Stimulated activated naive B cell treated with anti-CD40 and anti-IgM and Interleukin-4, amounts not matched to agents 10 μg/mL and 1 μg/mL and 100 μg/mL, for 72 hours (primary cell): ENCODE data around the gene POP7.

Source experiments
- ATAC-seq, 2 donors: fragments of 150-1000 bp; cut with Tn5 transposase; replicated peaks; 2 replicates each; pipeline ENCODE4 v1.10.0; 2021; ENCODE audit warnings: moderate library complexity in 1 of 2
- DNase-seq: peaks from one replicate; pipeline ENCODE4 v3.0.0; 2021
- H3K27ac Mint-ChIP-seq: one replicate; pipeline ENCODE4 v1.8.0; 2022; ENCODE audit warnings: mild to moderate bottlenecking, mixed read lengths
- H3K27me3 Mint-ChIP-seq, 2 donors: one replicate each; pipeline ENCODE4 v1.8.0; 2022; ENCODE audit warnings: mixed read lengths in 2 of 2
- H3K36me3 Mint-ChIP-seq, 2 donors: one replicate each; pipeline ENCODE4 v1.8.0; 2022; ENCODE audit warnings: mixed read lengths in 2 of 2, mild to moderate bottlenecking in 1 of 2
- H3K4me1 Mint-ChIP-seq, 2 donors: one replicate each; pipeline ENCODE4 v1.8.0; 2022; ENCODE audit warnings: mixed read lengths in 2 of 2, mild to moderate bottlenecking in 1 of 2
- H3K4me3 Mint-ChIP-seq, 2 donors: one replicate each; pipeline ENCODE4 v1.8.0; 2022; ENCODE audit warnings: mild to moderate bottlenecking in 2 of 2, mixed read lengths in 2 of 2, moderate library complexity in 1 of 2
- H3K9me3 Mint-ChIP-seq, 2 donors: one replicate each; pipeline ENCODE4 v1.8.0; 2022; ENCODE audit warnings: mixed read lengths in 2 of 2, mild to moderate bottlenecking in 1 of 2

The POP7 gene

DNA sequence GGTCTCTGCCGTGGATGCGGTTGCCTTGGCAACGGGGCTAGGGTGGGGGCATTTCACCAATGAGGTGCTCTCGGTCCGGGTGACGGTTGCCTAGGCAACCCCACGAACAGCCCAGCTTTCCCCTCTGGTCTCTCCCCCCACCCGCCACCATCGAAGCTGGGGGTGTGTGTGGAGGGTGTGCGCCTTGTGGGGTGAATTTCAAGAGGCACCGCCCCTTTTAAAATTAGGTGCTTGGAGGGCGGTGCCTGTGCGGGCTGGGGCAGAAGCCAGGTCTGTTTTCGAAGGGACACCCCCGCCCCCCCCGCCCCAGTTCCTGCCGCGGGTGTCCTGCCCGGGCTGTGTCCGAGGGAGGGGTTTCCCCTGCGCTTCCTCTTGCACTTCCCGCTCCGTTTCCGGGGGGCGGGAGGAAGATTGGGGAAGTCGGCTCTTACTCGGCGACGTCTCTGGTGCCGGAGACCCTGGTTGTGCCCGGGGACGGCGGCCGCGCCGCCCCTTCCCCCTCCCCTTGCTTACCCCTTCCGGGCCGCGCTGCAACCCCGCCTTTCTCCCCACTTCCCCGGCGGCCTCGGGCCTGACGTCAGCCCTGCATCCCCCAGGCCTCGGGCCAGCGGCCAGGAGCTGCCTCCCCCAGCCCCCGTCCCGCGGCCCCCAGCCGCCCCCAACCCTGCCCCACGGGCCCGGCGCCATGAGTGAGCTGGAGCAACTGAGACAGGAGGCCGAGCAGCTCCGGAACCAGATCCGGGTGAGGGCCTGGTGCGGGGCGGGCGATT, 30.2 kb upstream of the POP7 start:
- H3K27ac Mint-ChIP-seq: peak overlapping the region; percentile 81
- H3K4me1 Mint-ChIP-seq: peaks cover 16 to 42% of the 10 kb centered on the region in 2 donors
- peaks cover 21 to 41% of the 10 kb centered on the region in 2 donors for H3K36me3 Mint-ChIP-seq

DNA sequence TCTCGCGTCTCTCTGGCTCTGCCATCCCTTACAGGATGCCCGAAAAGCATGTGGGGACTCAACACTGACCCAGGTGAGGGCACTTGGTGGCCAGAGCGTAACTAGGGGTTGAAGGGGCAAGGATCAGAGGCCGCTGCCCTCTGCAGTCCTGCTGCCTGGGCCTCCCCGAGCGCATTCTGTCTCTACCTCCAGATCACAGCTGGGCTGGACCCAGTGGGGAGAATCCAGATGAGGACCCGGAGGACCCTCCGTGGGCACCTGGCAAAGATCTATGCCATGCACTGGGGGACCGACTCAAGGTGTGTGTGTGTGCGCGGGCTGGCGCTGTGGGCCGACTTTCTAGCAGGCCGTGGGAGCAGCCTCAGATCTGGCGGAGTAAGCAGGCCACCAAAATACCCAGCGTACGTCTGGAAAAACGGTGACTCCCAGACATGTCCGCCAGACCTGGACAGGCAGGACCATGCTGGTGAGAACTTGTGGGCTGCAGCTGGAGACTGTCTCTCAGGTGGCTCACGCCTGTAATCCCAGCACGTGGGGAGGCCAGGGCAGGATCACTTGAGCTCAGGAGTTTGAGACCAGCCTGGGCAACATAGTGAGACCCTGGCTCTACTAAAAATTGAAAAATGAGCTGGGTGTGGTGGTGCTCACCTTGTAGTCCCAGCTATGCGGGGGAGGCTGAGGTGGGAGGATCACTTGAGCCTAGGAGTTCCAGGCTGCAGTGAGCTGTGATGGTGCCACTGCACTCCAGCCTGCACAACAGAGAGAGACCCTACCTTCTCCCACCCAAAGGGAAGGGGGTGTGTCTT, 29.2 kb upstream of the POP7 start:
- DNase-seq (no peak), ATAC-seq (no peak)
- Mint-ChIP-seq H3K4me1 (peaks cover 16 to 47% of the 10 kb centered on the region in 2 donors), H3K27ac (peak overlapping the region; percentile 90), H3K36me3 (peaks cover 24 to 45% of the 10 kb centered on the region in 2 donors), H3K4me3 (peak overlapping the region; percentile 84 to 85), H3K27me3 (no peaks in the 10 kb centered on the region), H3K9me3 (no peaks in the 10 kb centered on the region)

More for the DNA sequence above, 30.2 kb upstream of the POP7 start:
- ATAC-seq: peak; percentile 49 to 51
- Mint-ChIP-seq H3K27me3 (no peaks in the 10 kb centered on the region), H3K4me3 (peak overlapping the region; percentile 84 to 85), H3K9me3 (no peaks in the 10 kb centered on the region)
- peak; percentile 81 for DNase-seq

DNA sequence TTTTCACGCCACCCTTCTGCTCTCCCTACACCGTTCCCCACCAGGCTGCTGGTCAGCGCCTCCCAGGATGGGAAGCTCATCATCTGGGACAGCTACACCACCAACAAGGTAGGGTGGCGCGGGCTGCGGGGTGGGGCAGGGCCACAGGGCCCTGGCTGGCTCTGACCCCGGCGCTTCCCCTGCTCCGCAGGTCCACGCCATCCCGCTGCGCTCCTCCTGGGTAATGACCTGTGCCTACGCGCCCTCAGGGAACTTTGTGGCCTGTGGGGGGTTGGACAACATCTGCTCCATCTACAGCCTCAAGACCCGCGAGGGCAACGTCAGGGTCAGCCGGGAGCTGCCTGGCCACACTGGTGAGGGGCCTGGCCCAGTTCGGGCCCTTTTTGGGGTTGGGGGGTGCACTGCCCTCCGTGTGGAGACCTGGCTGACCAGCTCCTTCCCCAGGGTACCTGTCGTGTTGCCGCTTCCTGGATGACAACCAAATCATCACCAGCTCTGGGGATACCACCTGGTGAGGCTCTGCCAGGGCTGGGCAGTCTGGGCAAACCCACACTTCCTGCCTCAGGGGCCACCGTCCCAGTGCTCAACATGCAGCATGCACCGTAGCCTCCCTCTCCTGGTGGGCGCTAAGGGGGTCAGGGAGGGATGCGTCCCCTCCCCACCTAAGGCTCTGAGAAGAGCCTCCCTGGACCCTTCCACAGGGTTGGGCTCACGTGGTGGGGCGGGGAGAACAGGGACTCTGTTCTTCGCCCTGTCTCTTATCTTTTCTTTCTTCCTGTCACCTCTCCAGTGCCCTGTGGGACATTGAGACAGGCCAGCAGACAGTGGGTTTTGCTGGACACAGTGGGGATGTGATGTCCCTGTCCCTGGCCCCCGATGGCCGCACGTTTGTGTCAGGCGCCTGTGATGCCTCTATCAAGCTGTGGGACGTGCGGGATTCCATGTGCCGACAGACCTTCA, 28.3 kb upstream of the POP7 start:
- Mint-ChIP-seq H3K9me3 (no peaks in the 10 kb centered on the region), H3K27me3 (no peaks in the 10 kb centered on the region), H3K36me3 (peaks cover 25 to 46% of the 10 kb centered on the region in 2 donors), H3K4me3 (peak overlapping the region in 1 of 2 donors; percentile 71), H3K27ac (peak overlapping the region; percentile 90), H3K4me1 (peaks cover 16 to 51% of the 10 kb centered on the region in 2 donors)
- ATAC-seq: no peak
- no peak for DNase-seq

DNA sequence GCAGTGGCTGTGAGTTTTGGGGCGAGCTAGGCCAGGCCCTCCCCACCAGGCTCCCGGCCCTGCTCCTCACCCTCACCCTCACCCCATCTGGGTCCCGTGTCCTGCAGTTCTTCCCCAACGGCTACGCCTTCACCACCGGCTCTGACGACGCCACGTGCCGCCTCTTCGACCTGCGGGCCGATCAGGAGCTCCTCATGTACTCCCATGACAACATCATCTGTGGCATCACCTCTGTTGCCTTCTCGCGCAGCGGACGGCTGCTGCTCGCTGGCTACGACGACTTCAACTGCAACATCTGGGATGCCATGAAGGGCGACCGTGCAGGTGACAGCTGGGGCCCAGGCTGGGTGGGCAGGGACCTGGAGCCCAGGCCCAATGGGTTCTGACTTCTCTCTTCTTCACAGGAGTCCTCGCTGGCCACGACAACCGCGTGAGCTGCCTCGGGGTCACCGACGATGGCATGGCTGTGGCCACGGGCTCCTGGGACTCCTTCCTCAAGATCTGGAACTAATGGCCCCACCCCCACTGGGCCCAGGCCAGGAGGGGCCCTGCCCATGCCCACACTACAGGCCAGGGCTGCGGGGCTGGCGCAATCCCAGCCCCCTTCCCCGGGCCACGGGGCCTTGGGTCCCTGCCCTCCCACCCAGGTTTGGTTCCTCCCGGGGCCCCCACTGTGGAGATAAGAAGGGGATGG, 27.5 kb upstream of the POP7 start:
- Mint-ChIP-seq H3K27ac (peak overlapping the region; percentile 85), H3K9me3 (no peaks in the 10 kb centered on the region), H3K36me3 (peaks cover 28 to 49% of the 10 kb centered on the region in 2 donors), H3K4me3 (peak overlapping the region; percentile 26 to 71), H3K4me1 (peaks cover 15 to 45% of the 10 kb centered on the region in 2 donors), H3K27me3 (no peaks in the 10 kb centered on the region)
- ATAC-seq: no peak
- no peak for DNase-seq

DNA sequence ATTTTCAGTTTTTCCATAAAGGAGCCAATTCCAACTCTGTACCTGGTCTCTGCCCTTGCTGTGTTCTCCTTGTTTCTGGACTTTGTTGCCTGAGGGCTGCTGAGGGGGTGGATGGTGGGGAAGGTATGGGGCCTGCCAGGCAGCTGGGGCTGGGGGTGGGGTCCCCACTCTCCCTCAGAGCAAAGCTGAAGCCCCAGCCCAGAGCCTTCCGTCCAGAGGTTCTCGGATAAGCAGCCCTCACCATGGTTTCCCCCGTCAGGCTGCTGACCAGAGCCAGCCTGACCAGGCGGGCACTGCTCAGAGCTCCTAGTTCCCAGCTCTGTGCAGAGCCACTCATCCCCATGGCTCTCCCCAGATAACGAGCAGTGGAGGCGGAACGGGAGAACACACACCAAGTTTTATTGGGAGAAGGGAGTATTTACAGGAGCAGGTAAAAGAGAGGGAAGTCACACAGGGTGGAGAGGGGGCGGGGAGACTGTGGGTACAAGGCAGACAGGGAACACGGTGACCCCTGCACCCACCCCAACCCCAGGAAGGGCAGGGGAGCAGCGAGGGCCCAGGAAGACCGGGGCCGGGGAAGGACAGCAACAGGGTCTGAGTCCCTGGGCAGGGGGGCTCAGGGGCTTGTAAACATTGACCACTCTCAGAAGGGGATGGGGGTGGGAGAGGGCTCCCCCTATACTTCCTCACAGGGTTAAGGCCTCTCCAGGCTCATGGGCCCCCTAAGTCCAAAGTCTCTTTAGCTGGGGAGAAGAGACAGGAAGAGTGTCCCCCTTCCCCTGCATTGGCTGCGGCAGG, 26.6 kb upstream of the POP7 start:
- Mint-ChIP-seq H3K4me1 (peaks cover 15 to 44% of the 10 kb centered on the region in 2 donors), H3K36me3 (peaks cover 29 to 47% of the 10 kb centered on the region in 2 donors), H3K27ac (peak overlapping the region; percentile 48), H3K4me3 (peak overlapping the region; percentile 12 to 21), H3K27me3 (no peaks in the 10 kb centered on the region), H3K9me3 (no peaks in the 10 kb centered on the region)
- ATAC-seq (no peak), DNase-seq (no peak)

DNA sequence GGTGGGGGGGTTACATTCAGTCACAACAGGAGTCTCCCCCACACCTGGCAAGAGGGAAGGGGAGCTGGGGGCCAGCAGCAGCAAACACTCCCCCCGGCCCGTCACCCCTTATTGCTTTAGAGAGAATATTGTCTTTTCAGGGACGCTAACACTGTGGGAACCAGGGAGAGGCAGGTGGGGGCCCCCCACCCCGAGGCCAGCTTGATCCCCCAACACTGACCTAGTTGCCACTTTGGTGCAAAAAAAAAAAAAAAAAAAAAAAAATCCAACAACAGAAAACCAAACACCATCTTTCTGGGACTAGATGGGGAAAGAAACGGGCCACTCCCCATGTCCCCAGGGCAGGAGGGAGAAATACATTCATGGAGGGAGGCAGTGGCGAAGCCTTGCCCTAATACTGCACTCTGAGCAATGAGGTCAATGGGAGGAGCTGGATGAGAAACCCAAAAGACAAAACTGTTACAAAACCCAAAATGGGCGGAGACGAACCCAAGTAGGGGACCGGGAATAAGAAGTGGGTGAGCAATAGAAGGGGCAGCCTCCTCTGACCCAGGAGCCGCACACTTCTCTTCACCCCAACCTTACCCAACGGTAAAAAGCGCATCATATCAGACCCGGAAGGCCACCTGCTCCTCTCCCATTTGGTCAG, 25.9 kb upstream of the POP7 start:
- H3K36me3 Mint-ChIP-seq: peaks cover 31 to 42% of the 10 kb centered on the region in 2 donors
- H3K4me1 Mint-ChIP-seq: peaks cover 15 to 44% of the 10 kb centered on the region in 2 donors
- DNase-seq (no peak), ATAC-seq (no peak)
- peak overlapping the region in 1 of 2 donors; percentile 12 for H3K4me3 Mint-ChIP-seq
- no peaks in the 10 kb centered on the region for H3K9me3 Mint-ChIP-seq
- peak overlapping the region; percentile 77 for H3K27ac Mint-ChIP-seq
- no peaks in the 10 kb centered on the region for H3K27me3 Mint-ChIP-seq

DNA sequence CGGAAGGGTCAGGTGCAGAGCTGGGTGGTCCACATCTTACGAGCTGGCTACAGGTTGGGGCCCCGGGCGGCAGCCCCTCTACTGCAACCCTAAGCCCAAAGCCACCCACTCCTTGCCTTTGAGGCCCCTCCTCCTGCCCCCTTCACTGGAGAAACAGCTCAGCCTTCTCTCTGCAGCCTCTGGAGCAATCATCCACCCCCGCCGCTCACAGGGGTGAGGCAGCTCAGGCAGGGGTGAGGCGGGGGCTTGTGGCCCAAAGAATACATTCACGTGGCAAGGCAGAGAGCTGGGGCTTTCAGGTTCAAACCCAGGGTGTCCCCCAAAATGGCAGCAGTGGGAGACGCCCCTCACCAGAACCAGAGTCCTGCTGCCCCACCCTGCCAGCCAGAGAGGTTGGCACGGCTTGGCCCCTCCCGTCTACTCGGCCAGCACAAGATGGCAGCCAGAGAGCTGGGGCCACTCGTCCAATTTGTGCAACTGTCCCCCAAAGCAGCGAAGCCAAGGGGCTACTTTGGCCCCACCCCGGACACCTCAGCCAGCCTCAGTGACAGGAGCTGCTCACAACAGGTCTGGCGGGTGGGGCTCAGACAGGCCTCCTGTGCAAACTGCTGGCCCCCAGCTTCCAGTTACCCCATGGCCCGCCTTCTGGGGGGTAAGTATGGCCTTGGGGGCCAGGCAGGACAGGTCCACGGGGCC, 25.2 kb upstream of the POP7 start:
- Mint-ChIP-seq H3K9me3 (no peaks in the 10 kb centered on the region), H3K4me1 (peaks cover 13 to 44% of the 10 kb centered on the region in 2 donors), H3K27ac (peak overlapping the region; percentile 77), H3K4me3 (no peak overlapping the region), H3K27me3 (no peaks in the 10 kb centered on the region), H3K36me3 (peaks cover 37 to 48% of the 10 kb centered on the region in 2 donors)
- no peak for ATAC-seq
- no peak for DNase-seq

DNA sequence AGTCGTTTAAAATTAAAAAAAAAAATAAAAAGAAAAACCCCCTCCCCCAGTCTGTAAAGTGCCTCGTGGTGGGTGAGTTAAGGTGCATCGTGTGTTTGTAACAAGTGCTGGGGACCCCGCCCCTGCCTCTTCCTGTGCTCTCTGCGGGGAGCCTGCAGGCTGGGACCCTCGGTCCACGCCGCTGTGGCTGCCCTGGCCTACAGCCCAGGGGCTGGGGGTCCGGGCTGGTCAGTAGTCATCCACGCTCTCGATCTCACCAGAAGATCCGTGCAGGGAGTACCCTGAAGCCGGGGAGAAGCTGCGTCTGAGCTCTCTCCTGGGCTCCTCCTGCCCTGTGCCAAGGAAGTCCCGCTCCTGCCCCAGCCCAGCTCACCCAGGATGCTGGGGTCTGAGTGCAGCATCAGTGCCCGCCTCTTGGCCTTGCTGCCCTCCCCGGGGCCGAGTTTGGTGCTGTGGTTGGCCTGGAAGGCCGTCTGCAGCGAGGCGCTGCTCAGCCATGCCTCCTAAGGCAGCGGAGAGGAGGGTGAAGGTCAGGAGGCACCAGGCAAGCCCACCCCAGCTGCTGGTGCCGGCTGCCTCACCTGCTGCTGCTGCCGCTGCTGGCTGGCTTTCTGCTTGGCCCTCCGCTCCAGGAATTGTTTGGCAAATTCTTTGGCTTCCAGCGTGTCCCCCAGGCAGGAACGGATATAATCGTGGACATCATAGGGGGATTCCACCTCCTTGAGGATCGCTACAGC, 24.3 kb upstream of the POP7 start:
- Mint-ChIP-seq H3K36me3 (peaks cover 35 to 46% of the 10 kb centered on the region in 2 donors), H3K9me3 (no peaks in the 10 kb centered on the region), H3K27ac (peak overlapping the region; percentile 51), H3K4me1 (peaks cover 10 to 39% of the 10 kb centered on the region in 2 donors), H3K4me3 (no peak overlapping the region), H3K27me3 (no peaks in the 10 kb centered on the region)
- no peak for DNase-seq
- ATAC-seq: no peak

DNA sequence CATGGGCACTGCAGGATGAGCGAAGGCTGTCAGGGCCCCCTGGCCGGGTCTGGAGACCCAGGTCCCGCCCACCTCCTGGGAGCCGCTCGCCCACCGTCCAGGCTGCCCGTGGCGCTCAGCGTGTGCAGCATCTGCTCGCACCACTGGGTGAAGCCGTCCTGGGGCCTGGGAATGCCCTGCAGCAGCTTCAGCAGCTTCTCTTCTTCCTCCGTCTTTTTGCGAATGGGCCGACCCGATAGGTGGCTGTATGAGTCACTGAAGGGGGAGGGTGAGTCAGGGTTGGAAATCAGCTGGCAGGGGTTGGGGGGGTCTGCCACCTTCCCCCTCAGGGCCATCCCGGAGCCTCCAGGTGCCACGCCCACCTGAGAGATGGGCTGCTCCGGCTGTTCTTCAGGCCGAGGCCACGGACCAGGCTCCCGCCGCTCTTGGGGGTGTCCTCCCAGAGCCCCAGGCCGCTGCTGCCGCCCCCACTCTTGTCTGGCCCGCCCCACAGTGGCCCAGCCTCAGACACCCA, 23.6 kb upstream of the POP7 start:
- ATAC-seq: no peak
- Mint-ChIP-seq H3K4me3 (no peak overlapping the region), H3K36me3 (peaks cover 36 to 46% of the 10 kb centered on the region in 2 donors), H3K4me1 (peaks cover 9 to 38% of the 10 kb centered on the region in 2 donors), H3K9me3 (no peaks in the 10 kb centered on the region), H3K27ac (peak overlapping the region; percentile 31), H3K27me3 (no peaks in the 10 kb centered on the region)
- no peak for DNase-seq

DNA sequence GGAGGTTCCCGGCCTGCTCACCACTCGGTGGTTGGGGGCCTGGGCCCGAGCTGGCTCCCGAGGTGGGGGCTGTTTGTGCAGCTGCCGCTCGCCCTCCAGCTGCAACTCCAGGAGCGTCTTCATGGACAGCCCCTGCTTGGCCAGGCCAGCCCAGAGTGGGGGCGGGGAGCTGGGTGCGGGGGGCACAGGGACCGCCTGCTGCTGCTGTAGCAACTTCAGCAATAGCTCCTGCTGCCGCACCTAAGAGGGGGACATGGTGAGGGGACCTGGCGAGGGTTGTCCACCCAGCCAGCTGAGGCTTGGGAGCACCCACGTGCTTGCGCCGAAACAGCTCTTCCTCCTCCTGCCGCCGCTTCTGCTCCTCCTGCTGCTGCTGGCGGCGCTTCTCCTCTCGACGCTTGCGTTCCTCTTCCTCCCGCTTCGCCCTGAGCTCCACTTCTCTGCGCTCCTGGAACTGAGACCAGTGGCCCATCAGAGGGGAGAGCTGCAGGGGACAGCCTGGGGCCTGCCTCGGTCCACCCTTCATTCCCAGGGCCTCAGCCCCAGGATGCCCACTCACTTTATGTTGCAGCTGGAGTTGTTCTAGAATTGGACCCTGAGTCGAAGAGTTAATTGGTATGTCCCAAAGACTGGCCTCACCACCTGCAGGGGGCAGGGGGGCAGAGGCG, 22.8 kb upstream of the POP7 start:
- H3K4me1 Mint-ChIP-seq: peaks cover 7 to 37% of the 10 kb centered on the region in 2 donors
- H3K36me3 Mint-ChIP-seq: peaks cover 37 to 47% of the 10 kb centered on the region in 2 donors
- ATAC-seq: no peak
- H3K27me3 Mint-ChIP-seq: no peaks in the 10 kb centered on the region
- DNase-seq: no peak
- no peak overlapping the region for H3K4me3 Mint-ChIP-seq
- H3K27ac Mint-ChIP-seq: peak overlapping the region; percentile 82
- H3K9me3 Mint-ChIP-seq: no peaks in the 10 kb centered on the region
